WTC11 (cell line): ENCODE measurements around the gene PCDH10. TPM values are rescaled to one million over a fixed set of nuclear protein-coding genes. Genes with fewer than 3 reads are reported as not detected.
A peak's percentile ranks its signal among the peaks of the same experiment; 100 is the strongest.

Experiments used
- ATAC-seq: fragments of 200-7000 bp; cut with Tn5 transposase; 2 replicates; pipeline ENCODE4 v1.10.0; 2021; ENCODE audit warnings: mild to moderate bottlenecking, moderate library complexity
- CTCF ChIA-PET: fragments of 300-600 bp; sonication (Branson Sonifier 250); formaldehyde crosslinking; loops from one replicate; lab custom pipeline; 2021; ENCODE audit warnings: antibody characterized with exemption; lab: Charles Lee
- POLR2A ChIA-PET: fragments of 350-600 bp; sonication (Branson Sonifier 250); formaldehyde crosslinking; loops from one replicate; lab custom pipeline; 2021; ENCODE audit warnings: antibody characterized with exemption; lab: Charles Lee
- DNase-seq: peaks from one replicate; pipeline ENCODE4 v3.0.0; 2021; ENCODE audit warnings: low spot score
- H3K27ac Mint-ChIP-seq: 2 replicates; pipeline ENCODE4 v1.8.0; 2021; ENCODE audit warnings: mixed read lengths
- H3K27me3 Mint-ChIP-seq: 2 replicates; pipeline ENCODE4 v1.8.0; 2021; ENCODE audit warnings: low read depth, mild to moderate bottlenecking, moderate library complexity, mixed read lengths
- H3K36me3 Mint-ChIP-seq: 2 replicates; pipeline ENCODE4 v1.8.0; 2021; ENCODE audit warnings: mixed read lengths
- H3K4me1 Mint-ChIP-seq: 2 replicates; pipeline ENCODE4 v1.8.0; 2022; ENCODE audit warnings: mixed read lengths
- H3K4me3 Mint-ChIP-seq: 2 replicates; pipeline ENCODE4 v1.8.0; 2021; ENCODE audit warnings: mild to moderate bottlenecking, moderate library complexity, mixed read lengths
- H3K9me3 Mint-ChIP-seq: 2 replicates; pipeline ENCODE4 v1.8.0; 2021; ENCODE audit warnings: mixed read lengths
- E2F1 ChIP-seq: sonication (generic); formaldehyde crosslinking; IDR thresholded peaks from 2 replicates; pipeline ENCODE4 v1.8.0; 2022; ENCODE audit warnings: mild to moderate bottlenecking, missing genetic modification reagents
- ELF4 ChIP-seq: sonication (generic); formaldehyde crosslinking; IDR thresholded peaks from 2 replicates; pipeline ENCODE4 v1.8.1; 2022; ENCODE audit warnings: low read depth, mild to moderate bottlenecking, moderate library complexity, missing genetic modification reagents
- ETV6 ChIP-seq: sonication (generic); formaldehyde crosslinking; IDR thresholded peaks from 2 replicates; pipeline ENCODE4 v1.8.1; 2022; ENCODE audit warnings: mild to moderate bottlenecking, missing genetic modification reagents
- GABPB1 ChIP-seq: sonication (generic); formaldehyde crosslinking; IDR thresholded peaks from 2 replicates; pipeline ENCODE4 v1.8.1; 2023; ENCODE audit warnings: mild to moderate bottlenecking, missing genetic modification reagents
- HMGXB4 ChIP-seq: sonication (generic); formaldehyde crosslinking; IDR thresholded peaks from 2 replicates; pipeline ENCODE4 v1.8.1; 2023; ENCODE audit warnings: mild to moderate bottlenecking, moderate library complexity, missing genetic modification reagents
- IRF2 ChIP-seq: sonication (generic); formaldehyde crosslinking; IDR thresholded peaks from 2 replicates; pipeline ENCODE4 v1.8.0; 2022; ENCODE audit warnings: low read depth, missing genetic modification reagents, borderline replicate concordance
- NR1H2 ChIP-seq: sonication (generic); formaldehyde crosslinking; IDR thresholded peaks from 2 replicates; pipeline ENCODE4 v1.9.0; 2021; ENCODE audit warnings: mild to moderate bottlenecking, moderate library complexity, missing genetic modification reagents
- PREB ChIP-seq: sonication (generic); formaldehyde crosslinking; IDR thresholded peaks from 2 replicates; pipeline ENCODE4 v1.8.1; 2022; ENCODE audit warnings: mild to moderate bottlenecking, missing genetic modification reagents, moderate library complexity, borderline replicate concordance
- PRRX2 ChIP-seq: fragments of 250-450 bp; sonication (Bioruptor Pico); IDR thresholded peaks from 2 replicates; pipeline ENCODE4 v1.8.0; 2021; ENCODE audit warnings: mild to moderate bottlenecking
- ZBTB43 ChIP-seq: sonication (generic); formaldehyde crosslinking; IDR thresholded peaks from 2 replicates; pipeline ENCODE4 v1.8.1; 2023; ENCODE audit warnings: mild to moderate bottlenecking, missing genetic modification reagents
- ZNF263 ChIP-seq: sonication (generic); formaldehyde crosslinking; IDR thresholded peaks from 2 replicates; pipeline ENCODE4 v1.8.1; 2022; ENCODE audit warnings: low read depth, mild to moderate bottlenecking, moderate library complexity, missing genetic modification reagents
- ZSCAN18 ChIP-seq: fragments of 250-450 bp; sonication (Bioruptor Pico); IDR thresholded peaks from 2 replicates; pipeline ENCODE4 v2.1.2; 2022; ENCODE audit warnings: mild to moderate bottlenecking, moderate library complexity
- total RNA-seq: library from RNA; stranded (reverse); gene quantifications from 3 replicates; pipeline ENCODE4 v1.2.3, GENCODE V29; 2021

Gene PCDH10
- total RNA-seq, 1 experiment from 2014 or later, result 7.8 TPM

GRCh38 chr4:133129237-133129636 is 19.9 kb upstream of the PCDH10 start:
- H3K27ac Mint-ChIP-seq, result no peak overlapping the region
- ChIA-PET POLR2A (no interaction called here), CTCF (no interaction called here)
- H3K27me3 Mint-ChIP-seq, result no peaks in the 10 kb centered on the region
- H3K36me3 Mint-ChIP-seq, result no peaks in the 10 kb centered on the region
- ATAC-seq (no peak), DNase-seq (no peak)
- H3K9me3 Mint-ChIP-seq, result peaks cover 9% of the 10 kb centered on the region
- TF ChIP-seq ZNF263 (CRISPR knock-in tag) (no peak), HMGXB4 (CRISPR knock-in tag) (no peak), PREB (no peak), IRF2 (CRISPR knock-in tag) (no peak), GABPB1 (CRISPR knock-in tag) (no peak), ETV6 (CRISPR knock-in tag) (no peak), ZBTB43 (no peak)
- TF ChIP-seq, all 79 proteins: peak for 0
- peaks cover 54% of the 10 kb centered on the region for H3K4me1 Mint-ChIP-seq
- no peak overlapping the region for H3K4me3 Mint-ChIP-seq

- DNase-seq, result no peak
- Mint-ChIP-seq H3K9me3 (peaks cover 5% of the 10 kb centered on the region), H3K4me1 (peaks cover 57% of the 10 kb centered on the region), H3K27ac (peak overlapping the region; percentile 76; the same call in 1 of the 2 replicates)
- CTCF ChIA-PET, result interaction anchor here (1.4 to 1.5 kb wide), 2 partner anchors 16 to 22 kb away, joined by 4 to 8 read pairs; no protein-coding TSS in a partner anchor
- TF ChIP-seq PRRX2 (CRISPR knock-in tag) (no peak), ZSCAN18 (CRISPR knock-in tag) (no peak), E2F1 (CRISPR knock-in tag) (no peak), NR1H2 (CRISPR knock-in tag) (no peak)
- TF ChIP-seq, all 79 proteins: peak for 0
- Mint-ChIP-seq H3K27me3 (no peaks in the 10 kb centered on the region), H3K36me3 (no peaks in the 10 kb centered on the region), H3K4me3 (no peak overlapping the region)
- no peak for ATAC-seq
- POLR2A ChIA-PET, result no interaction called here
These were observed 18.9 kb upstream of the PCDH10 start for GRCh38 chr4:133130171-133130570.

GRCh38 chr4:133131829-133132460 is 17.1 kb upstream of the PCDH10 start:
- ChIA-PET CTCF (interaction anchor here (1.1 to 2.0 kb wide), 2 partner anchors 15 to 188 kb away, joined by 3 to 17 read pairs; no protein-coding TSS in a partner anchor), POLR2A (no interaction called here)
- H3K4me1 Mint-ChIP-seq, result peaks cover 57% of the 10 kb centered on the region
- peak overlapping the region; percentile 42 for H3K4me3 Mint-ChIP-seq
- no peak for TF ChIP-seq ELF4 (CRISPR knock-in tag)
- no peak for DNase-seq
- peak; percentile 80 for ATAC-seq
- H3K9me3 Mint-ChIP-seq, result no peaks in the 10 kb centered on the region
- H3K27me3 Mint-ChIP-seq, result no peaks in the 10 kb centered on the region
- no peaks in the 10 kb centered on the region for H3K36me3 Mint-ChIP-seq
- peak overlapping the region; percentile 88 for H3K27ac Mint-ChIP-seq
